NCI-H69 (cell line): ENCODE measurements around the gene NSUN4.

Experiments
- DNase-seq: peaks from one replicate; lab custom pipeline; 2025; lab: John Stamatoyannopoulos, UW

The NSUN4 gene

DNA sequence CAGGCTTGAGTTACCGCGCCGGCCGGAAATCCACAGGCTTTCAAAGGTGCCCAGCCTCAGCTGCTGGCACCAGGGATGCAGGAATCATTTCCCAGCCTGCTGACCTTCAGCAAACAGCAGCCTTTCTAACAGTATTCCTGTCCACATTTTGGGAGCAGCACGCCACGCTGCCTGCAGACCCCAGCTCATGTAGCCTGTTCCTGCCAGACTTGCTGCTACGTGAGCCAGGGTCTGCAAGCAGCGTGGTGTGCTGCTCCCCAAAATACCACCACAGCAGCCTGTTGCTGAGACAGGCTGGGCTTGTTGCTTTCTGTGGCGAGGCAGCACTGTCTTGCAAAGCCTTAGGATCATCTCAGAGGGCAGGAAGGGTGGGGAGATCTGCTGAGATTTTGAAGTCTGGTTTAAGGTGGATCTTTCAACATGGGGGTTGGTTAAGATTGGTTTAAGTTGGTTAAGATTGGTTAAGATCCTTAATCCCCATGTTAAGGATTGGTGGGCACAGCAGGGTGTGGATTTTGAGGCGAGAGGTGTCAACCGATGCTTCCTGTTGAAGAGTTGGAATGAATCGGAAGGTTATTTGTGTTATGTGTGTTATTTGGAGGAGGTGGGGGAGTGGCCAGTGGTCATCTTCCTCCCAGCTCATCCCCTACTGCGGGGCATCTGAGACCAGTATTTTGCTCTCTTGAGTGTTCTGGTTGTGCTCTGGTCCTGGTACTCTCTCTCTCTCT lies 66.4 kb downstream of the NSUN4 start:
- DNase-seq, result no peak

DNA sequence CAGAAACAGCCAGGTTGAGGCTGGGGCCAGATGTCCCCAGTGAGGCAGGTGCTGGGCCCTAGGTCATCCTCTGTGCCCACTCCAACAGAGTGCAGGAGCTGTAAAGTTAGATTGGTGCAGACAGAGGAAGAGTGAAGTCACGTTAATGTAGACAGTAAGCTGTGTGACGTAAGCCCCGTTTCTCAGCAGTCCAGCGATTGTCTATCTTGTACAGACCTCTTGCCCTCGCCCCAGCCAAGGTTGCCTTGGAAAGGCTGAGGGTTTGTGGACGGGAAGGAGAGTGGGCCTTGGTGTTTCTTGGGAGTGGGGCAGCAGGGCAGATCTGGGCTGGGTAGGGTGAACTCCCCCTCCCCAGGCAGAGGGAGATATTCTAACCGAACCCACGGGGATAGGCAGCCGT lies 67.0 kb downstream of the NSUN4 start:
- no peak for DNase-seq

DNA sequence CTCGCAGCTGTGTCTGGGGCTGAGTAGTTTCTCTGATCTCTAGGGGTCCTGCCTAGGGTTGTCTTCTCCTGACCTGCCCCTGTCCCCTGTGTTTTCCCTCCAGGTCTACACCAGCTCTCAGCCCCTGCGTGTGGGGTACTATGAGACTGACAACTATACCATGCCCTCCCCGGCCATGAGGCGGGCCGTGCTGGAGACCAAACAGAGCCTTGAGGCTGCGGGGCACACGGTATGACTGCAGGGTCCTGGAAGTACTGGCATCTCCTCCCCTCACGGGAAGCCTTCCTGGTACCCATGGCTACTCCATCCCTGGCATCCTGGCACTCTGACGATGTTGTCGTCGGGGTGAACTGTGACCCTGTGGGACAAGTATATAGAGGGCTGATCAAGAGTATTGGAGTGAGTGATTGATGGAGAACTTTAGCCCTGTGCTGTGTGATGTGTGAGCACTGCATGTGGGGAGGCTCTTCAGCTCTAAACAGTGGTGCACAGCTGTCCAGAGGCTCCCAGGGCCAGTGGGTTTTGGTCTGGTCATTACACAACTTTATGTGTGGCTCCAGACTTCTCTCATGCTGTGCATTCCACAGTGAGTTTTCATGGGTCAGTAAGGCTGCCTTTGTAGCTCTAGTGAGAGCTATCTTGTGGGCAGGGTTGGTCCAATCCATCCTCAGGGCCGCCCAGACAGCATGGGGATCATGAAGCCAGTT lies 67.9 kb downstream of the NSUN4 start:
- DNase-seq, result no peak

DNA sequence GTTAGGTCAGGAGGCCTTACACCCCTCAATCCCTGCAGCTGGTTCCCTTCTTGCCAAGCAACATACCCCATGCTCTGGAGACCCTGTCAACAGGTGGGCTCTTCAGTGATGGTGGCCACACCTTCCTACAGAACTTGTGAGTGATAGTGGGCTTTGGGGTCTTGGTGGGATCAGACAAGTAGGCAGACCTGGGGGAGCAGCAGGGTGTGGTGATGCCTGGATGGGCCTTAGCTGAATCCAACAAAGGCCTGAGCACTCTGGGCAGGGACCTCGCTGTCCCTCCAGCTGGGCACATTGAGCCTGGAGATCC lies 68.4 kb downstream of the NSUN4 start:
- DNase-seq, result no peak

DNA sequence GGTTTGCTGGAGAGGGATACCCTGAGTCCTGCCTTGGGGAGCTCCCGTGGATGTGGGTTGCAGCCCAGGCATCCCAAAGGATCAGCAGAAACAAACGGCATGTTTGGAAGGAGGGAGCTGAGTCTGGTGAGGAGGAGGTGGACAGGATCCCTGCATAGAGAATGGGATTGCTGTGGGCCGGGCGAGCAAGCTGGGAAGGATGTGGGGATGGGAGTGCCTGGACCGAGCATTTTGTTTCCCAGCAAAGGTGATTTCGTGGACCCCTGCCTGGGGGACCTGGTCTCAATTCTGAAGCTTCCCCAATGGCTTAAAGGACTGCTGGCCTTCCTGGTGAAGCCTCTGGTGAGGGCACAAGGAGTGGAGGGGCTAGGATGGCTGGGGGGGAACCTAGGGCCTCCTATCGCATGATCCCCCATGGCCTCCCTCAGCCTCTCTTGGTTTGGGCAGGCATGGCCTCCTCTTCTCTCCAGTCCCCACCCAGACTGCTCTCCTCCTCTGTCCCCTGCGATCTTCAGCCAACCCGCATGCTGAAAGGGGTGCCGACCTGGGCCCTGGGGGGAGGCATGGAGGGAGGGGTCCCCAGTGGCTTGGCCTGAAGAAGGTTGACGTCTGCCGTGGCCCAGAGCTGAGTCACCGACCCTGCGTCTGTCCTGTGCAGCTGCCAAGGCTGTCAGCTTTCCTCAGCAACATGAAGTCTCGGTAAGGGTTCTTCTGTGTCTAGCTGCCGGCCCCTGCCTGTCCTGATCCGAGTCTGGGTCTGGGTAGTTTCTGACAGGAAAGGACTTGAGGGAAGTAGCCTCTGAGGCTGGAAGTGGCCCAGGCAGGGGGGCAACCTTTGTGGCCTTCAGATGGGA lies 69.8 kb downstream of the NSUN4 start:
- no peak for DNase-seq

DNA sequence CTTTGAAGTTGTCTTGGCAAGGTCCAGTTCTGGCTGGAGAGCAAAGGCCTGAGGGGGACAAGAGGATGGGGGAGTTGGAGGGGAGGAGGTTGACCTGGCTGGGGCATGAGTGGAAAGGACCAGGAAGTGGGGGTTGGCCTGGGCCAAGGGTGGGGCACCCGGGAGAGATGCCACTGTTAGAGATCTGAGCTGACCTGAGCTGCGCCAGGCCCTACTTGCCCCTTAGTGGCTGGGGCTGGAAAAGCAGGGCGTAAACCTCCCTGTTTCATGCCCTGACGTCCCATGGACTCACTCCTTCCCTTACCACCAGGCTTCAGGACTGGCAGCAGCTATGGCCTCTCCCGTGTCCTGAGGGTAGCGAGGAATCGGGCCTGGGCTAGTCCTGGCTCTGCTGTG lies 70.4 kb downstream of the NSUN4 start:
- no peak for DNase-seq
